C4-2B (cell line): Measurements from ENCODE around the gene SLC9A5.

Experiments
- ZFX ChIP-seq: fragments of 450-650 bp; IDR thresholded peaks from 2 replicates; pipeline ENCODE4 v1.6.1; 2017
- TF ChIP-seq, protein P1 (sequence below): fragments of 450-650 bp; conservative IDR thresholded peaks from 2 replicates; pipeline ENCODE4 v1.5.1; 2017; ENCODE audit warnings: mild to moderate bottlenecking

DNA sequence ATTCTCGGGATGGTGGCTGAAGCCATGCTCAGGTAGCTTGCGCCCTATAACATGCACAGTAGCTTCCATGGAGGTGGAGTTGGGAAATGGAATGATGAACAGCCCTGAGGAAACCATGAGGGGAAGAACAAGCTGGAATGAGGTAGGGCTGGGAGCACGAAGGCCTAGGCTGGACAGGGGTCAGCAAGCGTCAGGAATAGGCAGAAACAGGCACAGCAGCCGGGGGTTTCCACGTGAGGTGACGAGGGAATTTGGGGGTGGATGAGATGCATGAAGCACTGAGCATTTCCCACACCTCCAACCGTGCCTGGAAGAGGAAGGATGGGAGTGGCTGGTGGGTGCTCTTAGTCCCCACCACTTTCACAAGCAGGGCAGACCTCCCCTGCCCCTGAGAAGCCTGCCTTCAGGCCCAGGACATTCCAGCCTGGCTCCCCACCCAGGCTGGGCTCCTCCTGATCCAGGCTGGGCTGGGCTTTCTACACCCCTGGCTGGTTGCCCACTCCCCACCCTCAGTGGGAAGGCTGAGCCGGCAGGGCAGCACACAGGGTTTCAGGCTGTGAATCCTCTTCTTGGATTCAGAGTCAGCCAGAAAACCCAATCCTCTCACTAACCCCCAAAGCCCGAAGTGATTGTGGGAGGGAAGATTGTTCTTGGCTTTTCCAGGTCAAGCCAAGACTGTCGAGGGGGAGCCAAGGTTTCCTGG is 52.5 kb downstream of the SLC9A5 start:
- TF ChIP-seq ZFX: no peak
- TF ChIP-seq, protein P1, sequence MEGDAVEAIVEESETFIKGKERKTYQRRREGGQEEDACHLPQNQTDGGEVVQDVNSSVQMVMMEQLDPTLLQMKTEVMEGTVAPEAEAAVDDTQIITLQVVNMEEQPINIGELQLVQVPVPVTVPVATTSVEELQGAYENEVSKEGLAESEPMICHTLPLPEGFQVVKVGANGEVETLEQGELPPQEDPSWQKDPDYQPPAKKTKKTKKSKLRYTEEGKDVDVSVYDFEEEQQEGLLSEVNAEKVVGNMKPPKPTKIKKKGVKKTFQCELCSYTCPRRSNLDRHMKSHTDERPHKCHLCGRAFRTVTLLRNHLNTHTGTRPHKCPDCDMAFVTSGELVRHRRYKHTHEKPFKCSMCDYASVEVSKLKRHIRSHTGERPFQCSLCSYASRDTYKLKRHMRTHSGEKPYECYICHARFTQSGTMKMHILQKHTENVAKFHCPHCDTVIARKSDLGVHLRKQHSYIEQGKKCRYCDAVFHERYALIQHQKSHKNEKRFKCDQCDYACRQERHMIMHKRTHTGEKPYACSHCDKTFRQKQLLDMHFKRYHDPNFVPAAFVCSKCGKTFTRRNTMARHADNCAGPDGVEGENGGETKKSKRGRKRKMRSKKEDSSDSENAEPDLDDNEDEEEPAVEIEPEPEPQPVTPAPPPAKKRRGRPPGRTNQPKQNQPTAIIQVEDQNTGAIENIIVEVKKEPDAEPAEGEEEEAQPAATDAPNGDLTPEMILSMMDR: no peak
